ENCODE results near the gene GLIS2.

GRCh38 chr16:4277987-4278513 lies 37.8 kb upstream of the GLIS2 start:
- TF ChIP-seq POLR2A (IDR thresholded peaks at IDR 0.05) (no peak), CTCF (IDR thresholded peaks at IDR 0.05) (no peak)

Data from testis (tissue), 2 donors.